HEK293T (cell line): ENCODE data around the gene RNF144A.

Experiments used
- CTCF ChIA-PET: fragments of 350-600 bp; formaldehyde crosslinking; extraction: SDS; loops from one replicate; lab custom pipeline; 2021; ENCODE audit warnings: antibody characterized with exemption, inconsistent platforms; lab: Yijun Ruan, JAX
- POLR2A ChIA-PET: fragments of 350-600 bp; formaldehyde crosslinking; extraction: SDS; loops from one replicate; lab custom pipeline; 2020; ENCODE audit warnings: antibody characterized with exemption, inconsistent platforms; lab: Yijun Ruan, JAX
- DNase-seq: peaks from one replicate; pipeline ENCODE4 v3.0.0; 2012; ENCODE audit warnings: mixed read lengths; ENCODE audit errors: extremely low spot score
- ARNT ChIP-seq: fragments of 450-650 bp; IDR thresholded peaks from 2 replicates; pipeline ENCODE4 v1.6.1; 2017; ENCODE audit warnings: mild to moderate bottlenecking
- BHLHE40 ChIP-seq: fragments of 450-650 bp; IDR thresholded peaks from 2 replicates; pipeline ENCODE4 v1.6.1; 2016; ENCODE audit warnings: mild to moderate bottlenecking, moderate library complexity, borderline replicate concordance
- CTBP1 ChIP-seq: fragments of 450-650 bp; IDR thresholded peaks from 2 replicates; pipeline ENCODE4 v1.6.1; 2016; ENCODE audit warnings: borderline replicate concordance
- ELF4 ChIP-seq: fragments of 450-650 bp; IDR thresholded peaks from 2 replicates; pipeline ENCODE4 v1.6.1; 2017; ENCODE audit warnings: antibody characterized with exemption
- FOXA1 ChIP-seq: fragments of 450-650 bp; IDR thresholded peaks from 2 replicates; pipeline ENCODE4 v1.6.1; 2016; ENCODE audit warnings: mild to moderate bottlenecking
- FOXK2 ChIP-seq: fragments of 450-650 bp; IDR thresholded peaks from 2 replicates; pipeline ENCODE4 v1.6.1; 2016; ENCODE audit warnings: mild to moderate bottlenecking
- FOXM1 ChIP-seq: fragments of 450-650 bp; IDR thresholded peaks from 2 replicates; pipeline ENCODE4 v1.6.1; 2017; ENCODE audit warnings: mild to moderate bottlenecking, borderline replicate concordance
- HDGF ChIP-seq: fragments of 450-650 bp; IDR thresholded peaks from 2 replicates; pipeline ENCODE4 v1.6.1; 2017; ENCODE audit warnings: antibody characterized with exemption, borderline replicate concordance
- L3MBTL2 ChIP-seq: fragments of 450-650 bp; conservative IDR thresholded peaks from 2 replicates; pipeline ENCODE4 v1.6.1; 2016; ENCODE audit warnings: mild to moderate bottlenecking
- LEF1 ChIP-seq: fragments of 450-650 bp; IDR thresholded peaks from 2 replicates; pipeline ENCODE4 v1.6.1; 2017; ENCODE audit warnings: mild to moderate bottlenecking, borderline replicate concordance
- NFRKB ChIP-seq: fragments of 450-650 bp; IDR thresholded peaks from 2 replicates; pipeline ENCODE4 v1.6.1; 2016; ENCODE audit warnings: mild to moderate bottlenecking, moderate library complexity
- SP1 ChIP-seq: fragments of 450-650 bp; IDR thresholded peaks from 2 replicates; pipeline ENCODE4 v1.6.1; 2017
- SUZ12 ChIP-seq: fragments of 450-650 bp; IDR thresholded peaks from 2 replicates; pipeline ENCODE4 v1.6.1; 2016; ENCODE audit warnings: mild to moderate bottlenecking
- TARDBP ChIP-seq: fragments of 450-650 bp; IDR thresholded peaks from 2 replicates; pipeline ENCODE4 v1.6.1; 2016
- ZNF384 ChIP-seq: fragments of 450-650 bp; IDR thresholded peaks from 2 replicates; pipeline ENCODE4 v1.6.1; 2016
- TF ChIP-seq, protein P1 (sequence below): fragments of 450-650 bp; IDR thresholded peaks from 2 replicates; pipeline ENCODE4 v1.6.1; 2016

The RNF144A gene

GRCh38 chr2:7047661-7048060 is 130.4 kb downstream of the RNF144A start:
- POLR2A ChIA-PET = no interaction called here
- CTCF ChIA-PET = no interaction called here
- no peak for TF ChIP-seq NFRKB
- TF ChIP-seq LEF1 = no peak
- TF ChIP-seq SP1 = no peak
- no peak for TF ChIP-seq HDGF
- TF ChIP-seq FOXA1 = no peak
- TF ChIP-seq, protein P1, sequence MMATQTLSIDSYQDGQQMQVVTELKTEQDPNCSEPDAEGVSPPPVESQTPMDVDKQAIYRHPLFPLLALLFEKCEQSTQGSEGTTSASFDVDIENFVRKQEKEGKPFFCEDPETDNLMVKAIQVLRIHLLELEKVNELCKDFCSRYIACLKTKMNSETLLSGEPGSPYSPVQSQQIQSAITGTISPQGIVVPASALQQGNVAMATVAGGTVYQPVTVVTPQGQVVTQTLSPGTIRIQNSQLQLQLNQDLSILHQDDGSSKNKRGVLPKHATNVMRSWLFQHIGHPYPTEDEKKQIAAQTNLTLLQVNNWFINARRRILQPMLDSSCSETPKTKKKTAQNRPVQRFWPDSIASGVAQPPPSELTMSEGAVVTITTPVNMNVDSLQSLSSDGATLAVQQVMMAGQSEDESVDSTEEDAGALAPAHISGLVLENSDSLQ = no peak
- no peak for TF ChIP-seq ELF4
- TF ChIP-seq ZNF384 = no peak
- TF ChIP-seq ARNT = no peak
- TF ChIP-seq SUZ12 = no peak
- TF ChIP-seq CTBP1 = no peak
- no peak for TF ChIP-seq L3MBTL2
- no peak for DNase-seq

GRCh38 chr2:7048762-7049294 is 131.6 kb downstream of the RNF144A start:
- no peak for DNase-seq
- CTCF ChIA-PET = no interaction called here
- POLR2A ChIA-PET = no interaction called here
- TF ChIP-seq FOXM1 (no peak), HDGF (no peak), ELF4 (no peak), TARDBP (no peak), BHLHE40 (no peak), FOXA1 (no peak), L3MBTL2 (no peak), ARNT (no peak), FOXK2 (no peak)
- TF ChIP-seq, protein P1 = no peak

GRCh38 chr2:7052404-7052803 is 135.2 kb downstream of the RNF144A start:
- TF ChIP-seq L3MBTL2 (no peak), CTBP1 (no peak), SUZ12 (no peak), ZNF384 (no peak)
- no peak for DNase-seq
- POLR2A ChIA-PET = no interaction called here
- CTCF ChIA-PET = no interaction called here

- CTCF ChIA-PET = interaction anchor here (1.1 kb wide), 2 partner anchors 9 to 10 kb away, joined by 3 to 4 read pairs; no protein-coding TSS in a partner anchor
- POLR2A ChIA-PET = no interaction called here
- DNase-seq = no peak
- TF ChIP-seq NFRKB (no peak), SUZ12 (no peak)
Observed at GRCh38 chr2:7053650-7054265, 136.5 kb downstream of the RNF144A start.

- no peak for DNase-seq
- CTCF ChIA-PET = interaction anchor here (0.6 kb wide), 1 partner anchor 338 kb away, joined by 4 read pairs; no protein-coding TSS in a partner anchor
- POLR2A ChIA-PET = no interaction called here
- no peak for TF ChIP-seq FOXA1
- TF ChIP-seq SP1 = no peak
- no peak for TF ChIP-seq TARDBP
- TF ChIP-seq, protein P1 = no peak
- TF ChIP-seq CTBP1 = no peak
- TF ChIP-seq LEF1 = no peak
- TF ChIP-seq BHLHE40 = no peak
- TF ChIP-seq ELF4 = no peak
- no peak for TF ChIP-seq HDGF
- TF ChIP-seq NFRKB = no peak
- no peak for TF ChIP-seq SUZ12
- no peak for TF ChIP-seq FOXM1
Observed at GRCh38 chr2:7057865-7058400, 140.7 kb downstream of the RNF144A start.

DNA sequence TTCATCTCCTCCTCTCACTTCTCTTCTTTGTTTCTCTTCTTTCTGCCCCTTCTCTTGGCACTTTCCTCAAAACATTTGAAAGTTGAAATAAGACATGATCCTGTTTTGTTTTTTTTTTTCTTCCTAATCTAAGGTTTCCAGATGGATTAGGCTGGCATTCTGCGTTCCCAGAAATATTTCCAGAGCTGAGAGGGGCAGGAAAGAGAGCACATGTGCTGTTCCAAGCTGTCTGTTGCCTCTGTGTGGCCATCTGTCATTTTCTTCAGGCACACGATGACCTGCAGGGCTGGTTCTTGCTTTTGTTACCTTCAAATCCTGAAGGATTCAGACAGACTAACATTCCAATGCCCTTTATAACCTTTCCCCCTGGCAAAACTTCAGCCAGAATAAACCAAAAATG is 142.9 kb downstream of the RNF144A start:
- ChIA-PET CTCF (no interaction called here), POLR2A (no interaction called here)
- no peak for DNase-seq
- TF ChIP-seq ARNT (no peak), NFRKB (no peak), ELF4 (no peak), SUZ12 (no peak), SP1 (no peak), CTBP1 (no peak), ZNF384 (no peak), FOXA1 (no peak), LEF1 (no peak), FOXM1 (no peak), L3MBTL2 (no peak), BHLHE40 (no peak), FOXK2 (no peak), HDGF (no peak), TARDBP (no peak)
- TF ChIP-seq, protein P1 = no peak
